NB4 (cell line): ENCODE data around the gene IRS1.

ENCODE experiments used
- CTCF ChIP-seq: IDR thresholded peaks from one replicate; pipeline ENCODE4 v1.5.1; 2012; ENCODE audit warnings: low read depth, low read length
- MAX ChIP-seq: IDR thresholded peaks from 2 replicates; pipeline ENCODE4 v1.6.1; 2011; ENCODE audit warnings: low read depth, low read length
- POLR2A ChIP-seq: IDR thresholded peaks from 2 replicates; pipeline ENCODE4 v1.6.1; 2011; ENCODE audit warnings: mild to moderate bottlenecking; ENCODE audit not compliant: insufficient read length; ENCODE audit errors: extremely low read depth

DNA sequence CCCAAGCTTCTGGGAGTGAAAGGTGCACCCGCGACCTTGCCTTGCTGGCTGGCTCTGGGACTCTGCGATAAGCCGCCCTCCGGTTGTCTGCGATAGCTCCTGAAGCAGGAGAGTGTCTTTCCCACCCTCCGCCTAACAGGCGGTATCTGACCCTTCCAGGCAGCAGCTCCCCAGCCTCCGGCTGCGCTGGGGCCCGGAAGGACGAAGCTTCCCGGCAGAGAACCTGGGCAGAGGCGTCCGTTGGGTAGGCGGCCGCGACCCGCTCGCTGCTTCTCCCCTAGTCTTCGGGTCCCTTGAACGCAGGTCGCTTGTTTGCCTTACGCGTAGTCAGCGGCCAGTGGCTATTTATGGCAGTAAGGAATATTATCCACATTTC is 35.8 kb upstream of the IRS1 start:
- TF ChIP-seq POLR2A (no peak), CTCF (no peak), MAX (no peak)
